ENCODE data around the gene ZSCAN22. TPM values are rescaled to one million over a fixed set of nuclear protein-coding genes. Genes with fewer than 3 reads are reported as not detected.

Gene ZSCAN22
- total and polyA plus RNA-seq, 2 experiments from 2014 or later = 0.86 to 2.9 TPM

DNA sequence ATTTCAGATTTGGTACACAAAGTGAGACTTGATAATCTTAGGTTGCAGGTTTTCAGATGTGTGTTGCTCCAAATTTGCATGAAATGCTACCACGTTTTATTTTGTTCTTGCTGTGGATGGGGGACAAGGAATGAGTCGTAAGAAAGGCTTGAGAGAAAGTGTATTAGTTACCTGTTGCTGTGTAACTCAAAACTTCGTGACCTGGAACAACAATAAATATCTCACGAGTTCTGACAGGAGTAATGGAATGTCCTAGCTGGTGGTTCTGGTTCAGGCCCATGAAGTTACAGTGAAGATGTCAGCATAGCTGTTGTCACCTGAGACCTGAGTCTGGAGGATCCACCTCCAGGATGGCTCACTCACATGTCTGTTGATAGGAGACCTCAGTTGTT, 46.9 kb upstream of the ZSCAN22 start (continued):
- TF ChIP-seq ZNF462 (CRISPR knock-in tag; IDR thresholded peaks at IDR 0.05) (no peak), EZH2phosphoT487 (IDR thresholded peaks at IDR 0.05; ENCODE audit: unreplicated experiment) (no peak)

DNA sequence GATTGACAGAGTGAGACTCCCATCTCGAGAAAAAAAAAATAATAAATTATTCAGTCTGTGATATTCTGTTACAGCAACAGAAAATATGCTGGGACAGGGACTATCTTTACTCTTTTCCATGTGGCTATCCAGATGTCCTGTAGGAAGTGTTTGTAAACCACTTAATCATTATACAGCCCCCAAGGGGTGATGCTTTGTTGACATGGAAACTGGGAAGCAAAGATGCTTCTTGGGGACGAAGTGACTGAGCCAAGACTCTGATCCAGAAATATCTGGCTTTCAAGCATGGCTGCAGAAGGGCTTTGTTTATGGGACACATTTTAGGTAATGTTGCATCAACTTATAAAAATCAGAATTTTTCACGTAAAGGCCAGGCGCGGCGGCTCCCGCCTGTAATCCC, 42.6 kb upstream of the ZSCAN22 start:
- Mint-ChIP-seq H3K9me3 (no peaks in the 10 kb centered on the region), H3K27ac (no peak overlapping the region), H3K36me3 (ENCODE audit: low read depth) (peaks cover 73% of the 10 kb centered on the region), H3K4me3 (no peak overlapping the region), H3K27me3 (ENCODE audit: insufficient read depth, low read depth, poor library complexity) (peaks cover 4% of the 10 kb centered on the region), H3K4me1 (peaks cover 18% of the 10 kb centered on the region)
- H3K4me3 ChIP-seq = no peak overlapping the region
- ATAC-seq (no peak), DNase-seq (ENCODE audit: low spot score) (no peak)
- H3K27ac ChIP-seq (ENCODE audit: low read depth) = no peak overlapping the region
- no peak overlapping the region for H2AFZ ChIP-seq
- peaks cover 53% of the 10 kb centered on the region for H4K20me1 ChIP-seq (replicated peaks; ENCODE audit: insufficient read depth)
- H3K4me1 ChIP-seq (ENCODE audit: insufficient read depth) = peaks cover 18% of the 10 kb centered on the region
- no peaks in the 10 kb centered on the region for H3F3A ChIP-seq (replicated peaks; ENCODE audit: low read depth)
- no peak overlapping the region for H3K4me2 ChIP-seq
- no peaks in the 10 kb centered on the region for H3K27me3 ChIP-seq (ENCODE audit: insufficient read depth)
- peaks cover 32% of the 10 kb centered on the region; the same call in 1 of the 2 replicates for H3K36me3 ChIP-seq (ENCODE audit: insufficient read depth)
- H3K9me2 ChIP-seq (ENCODE audit: insufficient read depth) = no peaks in the 10 kb centered on the region
- H3K79me2 ChIP-seq (replicated peaks; ENCODE audit: insufficient read depth) = peaks cover 69% of the 10 kb centered on the region
- TF ChIP-seq POLR2AphosphoS5 (IDR thresholded peaks at IDR 0.05; ENCODE audit: low read depth) (no peak), EZH2 (IDR thresholded peaks at IDR 0.05; ENCODE audit: low read depth, unreplicated experiment) (no peak), ZNF114 (CRISPR knock-in tag; IDR thresholded peaks at IDR 0.05) (no peak), CREB1 (CRISPR knock-in tag; IDR thresholded peaks at IDR 0.05; ENCODE audit: low read depth) (no peak), JUNB (IDR thresholded peaks at IDR 0.05; ENCODE audit: unreplicated experiment) (no peak), EZH2phosphoT487 (IDR thresholded peaks at IDR 0.05; ENCODE audit: unreplicated experiment) (no peak), STAT1 (IDR thresholded peaks at IDR 0.05; ENCODE audit: unreplicated experiment) (no peak)
- TF ChIP-seq, protein P1, sequence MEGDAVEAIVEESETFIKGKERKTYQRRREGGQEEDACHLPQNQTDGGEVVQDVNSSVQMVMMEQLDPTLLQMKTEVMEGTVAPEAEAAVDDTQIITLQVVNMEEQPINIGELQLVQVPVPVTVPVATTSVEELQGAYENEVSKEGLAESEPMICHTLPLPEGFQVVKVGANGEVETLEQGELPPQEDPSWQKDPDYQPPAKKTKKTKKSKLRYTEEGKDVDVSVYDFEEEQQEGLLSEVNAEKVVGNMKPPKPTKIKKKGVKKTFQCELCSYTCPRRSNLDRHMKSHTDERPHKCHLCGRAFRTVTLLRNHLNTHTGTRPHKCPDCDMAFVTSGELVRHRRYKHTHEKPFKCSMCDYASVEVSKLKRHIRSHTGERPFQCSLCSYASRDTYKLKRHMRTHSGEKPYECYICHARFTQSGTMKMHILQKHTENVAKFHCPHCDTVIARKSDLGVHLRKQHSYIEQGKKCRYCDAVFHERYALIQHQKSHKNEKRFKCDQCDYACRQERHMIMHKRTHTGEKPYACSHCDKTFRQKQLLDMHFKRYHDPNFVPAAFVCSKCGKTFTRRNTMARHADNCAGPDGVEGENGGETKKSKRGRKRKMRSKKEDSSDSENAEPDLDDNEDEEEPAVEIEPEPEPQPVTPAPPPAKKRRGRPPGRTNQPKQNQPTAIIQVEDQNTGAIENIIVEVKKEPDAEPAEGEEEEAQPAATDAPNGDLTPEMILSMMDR (conservative IDR thresholded peaks at IDR 0.05; ENCODE audit: low read depth in 2 of 2) = no peak
- TF ChIP-seq, protein P2, sequence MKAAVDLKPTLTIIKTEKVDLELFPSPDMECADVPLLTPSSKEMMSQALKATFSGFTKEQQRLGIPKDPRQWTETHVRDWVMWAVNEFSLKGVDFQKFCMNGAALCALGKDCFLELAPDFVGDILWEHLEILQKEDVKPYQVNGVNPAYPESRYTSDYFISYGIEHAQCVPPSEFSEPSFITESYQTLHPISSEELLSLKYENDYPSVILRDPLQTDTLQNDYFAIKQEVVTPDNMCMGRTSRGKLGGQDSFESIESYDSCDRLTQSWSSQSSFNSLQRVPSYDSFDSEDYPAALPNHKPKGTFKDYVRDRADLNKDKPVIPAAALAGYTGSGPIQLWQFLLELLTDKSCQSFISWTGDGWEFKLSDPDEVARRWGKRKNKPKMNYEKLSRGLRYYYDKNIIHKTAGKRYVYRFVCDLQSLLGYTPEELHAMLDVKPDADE (IDR thresholded peaks at IDR 0.05) = no peak

All from GM23338 (cell line).